SK-N-SH (cell line): ENCODE results near the gene RAB40A. TPM values are rescaled to one million over a fixed set of nuclear protein-coding genes. Genes with fewer than 3 reads are reported as not detected.

Experiments used
- CTCF ChIA-PET: fragments of 300-600, 350-600 bp; formaldehyde crosslinking; extraction: SDS; loops from one replicate; lab custom pipeline; 2021; lab: Yijun Ruan, JAX
- POLR2A ChIA-PET: fragments of 350-600 bp; sonication (Branson Sonifier 250); formaldehyde crosslinking; extraction: SDS; loops from one replicate; lab custom pipeline; 2020; ENCODE audit warnings: antibody characterized with exemption, inconsistent platforms; lab: Yijun Ruan, JAX
- DNase-seq: peaks from one replicate; pipeline ENCODE4 v3.0.0; 2012
- H2AFZ ChIP-seq: fragments of 200-600 bp; sonication (generic); 2 replicates; pipeline ENCODE4 v1.8.1; 2016; ENCODE audit warnings: antibody characterized with exemption, mild to moderate bottlenecking, low read depth
- H3F3A ChIP-seq: fragments of 200-600 bp; sonication (generic); replicated peaks from 2 replicates; pipeline ENCODE3; 2016; ENCODE audit warnings: antibody characterized with exemption, mild to moderate bottlenecking; ENCODE audit not compliant: insufficient read depth
- H3K27ac ChIP-seq, 2 experiments: fragments of 200-500 bp in 1 of 2; fragments of 200-600 bp in 1 of 2; sonication (Bioruptor generic) in 1 of 2; sonication (generic), shearing (Covaris generic) in 1 of 2; 2 replicates each; pipeline versions ENCODE4 v1.5.1 to v1.6.1; 2014 to 2016; ENCODE audit warnings: low read depth in 2 of 2, inconsistent platforms in 1 of 2, low read length in 1 of 2, mild to moderate bottlenecking in 1 of 2, mixed read lengths in 1 of 2
- H3K27me3 ChIP-seq: fragments of 200-600 bp; sonication (generic), shearing (Covaris generic); 2 replicates; pipeline ENCODE4 v1.6.1; 2016; ENCODE audit warnings: mixed run types; ENCODE audit not compliant: insufficient read depth
- H3K36me3 ChIP-seq, 2 experiments: fragments of 200-500 bp in 1 of 2; fragments of 200-600 bp in 1 of 2; sonication (Bioruptor generic) in 1 of 2; sonication (generic) in 1 of 2; replicated peaks in 1 of 2; 2 replicates each; pipeline versions ENCODE3 to v1.5.1; 2014 to 2016; ENCODE audit warnings: low read length in 1 of 2, mild to moderate bottlenecking in 1 of 2; ENCODE audit not compliant: insufficient read depth in 2 of 2, control insufficient read depth in 1 of 2
- H3K4me1 ChIP-seq, 2 experiments: fragments of 200-500 bp in 1 of 2; fragments of 200-600 bp in 1 of 2; sonication (Bioruptor generic) in 1 of 2; sonication (generic), shearing (Covaris generic) in 1 of 2; 2 replicates each; pipeline versions ENCODE4 v1.5.1 to v1.6.1; 2014 to 2016; ENCODE audit warnings: low read depth in 1 of 2, low read length in 1 of 2, mixed run types in 1 of 2; ENCODE audit not compliant: insufficient read depth in 2 of 2, control insufficient read depth in 1 of 2
- H3K4me2 ChIP-seq: fragments of 200-600 bp; sonication (generic), shearing (Covaris generic); 2 replicates; pipeline ENCODE4 v1.6.1; 2017; ENCODE audit warnings: mixed run types
- H3K4me3 ChIP-seq, 2 experiments: fragments of 200-500 bp in 1 of 2; fragments of 200-600 bp in 1 of 2; sonication (Bioruptor generic) in 1 of 2; sonication (generic), shearing (Covaris generic) in 1 of 2; 2 replicates each; pipeline versions ENCODE4 v1.5.1 to v1.8.1; 2014 to 2016; ENCODE audit warnings: low read depth in 2 of 2, inconsistent platforms in 1 of 2, low read length in 1 of 2, mild to moderate bottlenecking in 1 of 2, mixed read lengths in 1 of 2, moderate library complexity in 1 of 2
- H3K79me2 ChIP-seq: fragments of 200-600 bp; sonication (generic); 2 replicates; pipeline ENCODE4 v1.8.1; 2017; ENCODE audit warnings: mild to moderate bottlenecking; ENCODE audit not compliant: insufficient read depth
- H3K9ac ChIP-seq: fragments of 200-600 bp; sonication (generic); 2 replicates; pipeline ENCODE4 v1.6.1; 2017; ENCODE audit warnings: mixed run types
- H3K9me2 ChIP-seq: fragments of 200-600 bp; sonication (generic); 2 replicates; pipeline ENCODE4 v1.6.1; 2017; ENCODE audit warnings: mixed run types
- H3K9me3 ChIP-seq: fragments of 200-600 bp; sonication (generic); 2 replicates; pipeline ENCODE4 v1.6.1; 2017; ENCODE audit warnings: mixed run types, mild to moderate bottlenecking, moderate library complexity
- H4K20me1 ChIP-seq: fragments of 200-600 bp; sonication (generic); 2 replicates; pipeline ENCODE4 v1.6.1; 2017; ENCODE audit warnings: mild to moderate bottlenecking, mixed run types; ENCODE audit not compliant: insufficient read depth
- ELF1 ChIP-seq: IDR thresholded peaks from 2 replicates; pipeline ENCODE4 v1.4.0; 2012
- EZH2phosphoT487 ChIP-seq: fragments of 200-600 bp; sonication (generic); IDR thresholded peaks from 2 replicates; pipeline ENCODE4 v1.6.1; 2017; ENCODE audit warnings: low read depth, mixed run types, mild to moderate bottlenecking, antibody characterized with exemption, moderate library complexity, borderline replicate concordance
- FOSL2 ChIP-seq: IDR thresholded peaks from 2 replicates; pipeline ENCODE4 v1.4.0; 2012; ENCODE audit warnings: low read depth, mild to moderate bottlenecking, moderate library complexity, borderline replicate concordance
- FOXJ3 ChIP-seq: sonication (generic); formaldehyde crosslinking; IDR thresholded peaks from 2 replicates; pipeline ENCODE4 v1.5.1; 2020; ENCODE audit warnings: mild to moderate bottlenecking, missing genetic modification reagents
- GABPA ChIP-seq: IDR thresholded peaks from 2 replicates; pipeline ENCODE4 v1.4.0; 2012; ENCODE audit warnings: low read depth, mild to moderate bottlenecking
- GATA2 ChIP-seq: sonication (generic); formaldehyde crosslinking; IDR thresholded peaks from 2 replicates; pipeline ENCODE4 v1.5.0; 2020; ENCODE audit warnings: mild to moderate bottlenecking, missing genetic modification reagents
- JUND ChIP-seq: IDR thresholded peaks from 2 replicates; pipeline ENCODE4 v1.4.0; 2012
- MAX ChIP-seq: IDR thresholded peaks from 2 replicates; pipeline ENCODE4 v1.4.0; 2012; ENCODE audit warnings: low read depth
- NFIC ChIP-seq: IDR thresholded peaks from 2 replicates; pipeline ENCODE4 v1.4.0; 2012; ENCODE audit warnings: borderline replicate concordance
- NRF1 ChIP-seq: IDR thresholded peaks from 2 replicates; pipeline ENCODE4 v1.6.1; 2012; ENCODE audit warnings: low read depth, mild to moderate bottlenecking, low read length
- POLR2AphosphoS5 ChIP-seq: IDR thresholded peaks from 2 replicates; pipeline ENCODE4 v1.6.1; 2012; ENCODE audit warnings: low read depth, low read length
- RAD21 ChIP-seq: IDR thresholded peaks from 2 replicates; pipeline ENCODE4 v1.6.1; 2012; ENCODE audit warnings: mild to moderate bottlenecking, low read length
- REST ChIP-seq: IDR thresholded peaks from 2 replicates; pipeline ENCODE4 v1.6.1; 2012; ENCODE audit warnings: mild to moderate bottlenecking, low read depth, low read length, moderate library complexity
- RFX5 ChIP-seq: IDR thresholded peaks from 2 replicates; pipeline ENCODE4 v1.6.1; 2012; ENCODE audit warnings: mild to moderate bottlenecking, improper control_type of control experiment, low read length
- SMC3 ChIP-seq: IDR thresholded peaks from 2 replicates; pipeline ENCODE4 v1.6.1; 2012; ENCODE audit warnings: low read depth, low read length, improper control_type of control experiment
- TCF12 ChIP-seq: IDR thresholded peaks from 2 replicates; pipeline ENCODE4 v1.4.0; 2012
- YY1 ChIP-seq: IDR thresholded peaks from 2 replicates; pipeline ENCODE4 v1.4.0; 2012; ENCODE audit warnings: low read depth, mild to moderate bottlenecking
- WGBS: methylation state at CpG from one replicate; pipeline ENCODE4 v1.1.6; 2017; ENCODE audit warnings: low lambda C conversion rate; 5-methylcytosine and 5-hydroxymethylcytosine counted together
- polyA plus RNA-seq, 3 experiments: library from polyadenylated mRNA; depleted of rRNA; stranded (reverse); fragments of >200 nt; gene quantifications; 2 replicates each; pipeline ENCODE4 v1.2.3, GENCODE V29; 2012

Gene RAB40A
- polyA plus RNA-seq, 1 of the 3 experiments (the other 2 are of a cell fraction): 0.30 TPM

- DNase-seq: no peak
- no peaks in the 10 kb centered on the region for H4K20me1 ChIP-seq
Observed at GRCh38 chrX:103538728-103539127, 19.4 kb upstream of the RAB40A start.

GRCh38 chrX:103537871-103538387 lies 18.6 kb upstream of the RAB40A start:
- Histone ChIP-seq H3K27me3 (no peaks in the 10 kb centered on the region), H3F3A (peaks cover 2% of the 10 kb centered on the region), H3K4me1 (peaks cover 0 to 2% of the 10 kb centered on the region in 2 experiments; a peak in 1 of 4 replicates), H3K79me2 (no peaks in the 10 kb centered on the region), H3K9me2 (no peaks in the 10 kb centered on the region), H2AFZ (no peak overlapping the region), H3K27ac (no peak overlapping the region), H3K9me3 (no peaks in the 10 kb centered on the region)
- POLR2A ChIA-PET: no interaction called here
- no peak for DNase-seq
- CTCF ChIA-PET: no interaction called here
- 45% methylated on average over 3 of the region's 3 CpGs for WGBS
- TF ChIP-seq REST: no peak
- no peak for TF ChIP-seq GABPA
- TF ChIP-seq NFIC: no peak
- TF ChIP-seq FOXJ3: no peak
- TF ChIP-seq NRF1: no peak
- TF ChIP-seq FOSL2: no peak
- no peak for TF ChIP-seq YY1
- no peak for TF ChIP-seq JUND
- no peak for TF ChIP-seq RFX5
- no peak for TF ChIP-seq GATA2 (CRISPR knock-in tag)
- no peak for TF ChIP-seq SMC3
- no peak for TF ChIP-seq TCF12
- no peak for TF ChIP-seq ELF1
- no peak for TF ChIP-seq EZH2phosphoT487
- no peak for TF ChIP-seq POLR2AphosphoS5
- no peak for TF ChIP-seq RAD21
- TF ChIP-seq, all 33 proteins: peak for 0
- Histone ChIP-seq H4K20me1 (no peaks in the 10 kb centered on the region), H3K36me3 (no peaks in the 10 kb centered on the region), H3K4me2 (no peak overlapping the region), H3K4me3 (no peak overlapping the region), H3K9ac (no peak overlapping the region)

More at GRCh38 chrX:103538728-103539127, 19.4 kb upstream of the RAB40A start:
- no peak overlapping the region for H3K9ac ChIP-seq
- H3K79me2 ChIP-seq: no peaks in the 10 kb centered on the region
- no peaks in the 10 kb centered on the region for H3K9me2 ChIP-seq
- H3K27me3 ChIP-seq: no peaks in the 10 kb centered on the region
- peaks cover 0 to 1% of the 10 kb centered on the region in 2 experiments; a peak in 1 of 4 replicates for H3K4me1 ChIP-seq
- no peak overlapping the region for H3K27ac ChIP-seq
- H3K4me2 ChIP-seq: no peak overlapping the region
- no peak overlapping the region for H2AFZ ChIP-seq
- no peaks in the 10 kb centered on the region for H3K9me3 ChIP-seq
- H3K36me3 ChIP-seq: no peaks in the 10 kb centered on the region
- TF ChIP-seq FOSL2: no peak
- TF ChIP-seq MAX: no peak
- CTCF ChIA-PET: no interaction called here
- no peaks in the 10 kb centered on the region for H3F3A ChIP-seq
- H3K4me3 ChIP-seq: no peak overlapping the region
- POLR2A ChIA-PET: no interaction called here
